HL-60 (cell line): Measurements from ENCODE around the gene TSC22D3.
A peak's percentile ranks its signal among the peaks of the same experiment; 100 is the strongest.

ENCODE experiments used
- DNase-seq, 2 experiments: peaks; one replicate each; pipeline ENCODE4 v3.0.0-alpha.2; 2010 to 2020; ENCODE audit warnings: low read depth in 1 of 2, low spot score in 1 of 2
- H3K27ac ChIP-seq: fragments of 250-450 bp; sonication (Bioruptor Pico); replicated peaks from 2 replicates; pipeline ENCODE4 v1.5.1; 2020; ENCODE audit warnings: mild to moderate bottlenecking, moderate library complexity
- H3K27me3 ChIP-seq: fragments of 250-450 bp; sonication (Bioruptor Pico); 2 replicates; pipeline ENCODE4 v1.5.1; 2021; ENCODE audit warnings: mild to moderate bottlenecking, moderate library complexity; ENCODE audit not compliant: insufficient read depth, poor library complexity, severe bottlenecking
- H3K4me3 ChIP-seq: replicated peaks from 2 replicates; pipeline ENCODE4 v1.5.1; 2011; ENCODE audit warnings: mild to moderate bottlenecking, control low read depth, low read length; ENCODE audit not compliant: insufficient read depth
- CTCF ChIP-seq: IDR thresholded peaks from one replicate; pipeline ENCODE4 v1.5.1; 2011; ENCODE audit warnings: low read length, control low read depth, inconsistent platforms; ENCODE audit not compliant: insufficient read depth
- GABPA ChIP-seq: IDR thresholded peaks from 2 replicates; pipeline ENCODE4 v1.6.1; 2012; ENCODE audit warnings: low read depth
- POLR2AphosphoS5 ChIP-seq: IDR thresholded peaks from 2 replicates; pipeline ENCODE4 v1.6.1; 2012; ENCODE audit warnings: low read depth
- REST ChIP-seq: IDR thresholded peaks from 2 replicates; pipeline ENCODE4 v1.6.1; 2012; ENCODE audit warnings: low read depth; ENCODE audit not compliant: insufficient replicate concordance
- SPI1 ChIP-seq: IDR thresholded peaks from 2 replicates; pipeline ENCODE4 v1.6.1; 2012; ENCODE audit warnings: low read depth, mild to moderate bottlenecking, borderline replicate concordance

TSC22D3 gene

GRCh38 chrX:107684956-107685385 lies 90.6 kb downstream of the TSC22D3 start:
- Histone ChIP-seq H3K27ac (peak overlapping the region; percentile 73), H3K4me3 (no peak overlapping the region), H3K27me3 (no peaks in the 10 kb centered on the region)
- DNase-seq = peak; percentile 87 to 93
- TF ChIP-seq SPI1 (peak; percentile 78; the same call in 1 of the 2 replicates), CTCF (no peak)

- peak overlapping the region; percentile 73 for H3K27ac ChIP-seq
Measured at GRCh38 chrX:107683931-107684330, 91.7 kb downstream of the TSC22D3 start.

GRCh38 chrX:107683124-107683895 lies 92.3 kb downstream of the TSC22D3 start:
- Histone ChIP-seq H3K4me3 (no peak overlapping the region), H3K27me3 (no peaks in the 10 kb centered on the region), H3K27ac (no peak overlapping the region)
- TF ChIP-seq GABPA (no peak), SPI1 (no peak), CTCF (no peak), POLR2AphosphoS5 (no peak), REST (no peak)
- DNase-seq = no peak

More at GRCh38 chrX:107683931-107684330, 91.7 kb downstream of the TSC22D3 start:
- Histone ChIP-seq H3K4me3 (no peak overlapping the region), H3K27me3 (no peaks in the 10 kb centered on the region)
- no peak for DNase-seq
- TF ChIP-seq REST (no peak), CTCF (no peak), SPI1 (no peak), POLR2AphosphoS5 (no peak), GABPA (no peak)

- Histone ChIP-seq H3K4me3 (no peak overlapping the region), H3K27me3 (no peaks in the 10 kb centered on the region), H3K27ac (no peak overlapping the region)
- TF ChIP-seq POLR2AphosphoS5 = no peak
- TF ChIP-seq SPI1 = no peak
- no peak for TF ChIP-seq GABPA
- no peak for TF ChIP-seq REST
- DNase-seq = no peak
Measured at GRCh38 chrX:107682256-107682655, 93.3 kb downstream of the TSC22D3 start.
